Cortex of kidney (tissue), 1 donor: ENCODE results near the gene DNAH9.

ENCODE experiments used
- DNase-seq: peaks from one replicate; lab custom pipeline; 2025; lab: John Stamatoyannopoulos, UW

DNAH9 gene

DNA sequence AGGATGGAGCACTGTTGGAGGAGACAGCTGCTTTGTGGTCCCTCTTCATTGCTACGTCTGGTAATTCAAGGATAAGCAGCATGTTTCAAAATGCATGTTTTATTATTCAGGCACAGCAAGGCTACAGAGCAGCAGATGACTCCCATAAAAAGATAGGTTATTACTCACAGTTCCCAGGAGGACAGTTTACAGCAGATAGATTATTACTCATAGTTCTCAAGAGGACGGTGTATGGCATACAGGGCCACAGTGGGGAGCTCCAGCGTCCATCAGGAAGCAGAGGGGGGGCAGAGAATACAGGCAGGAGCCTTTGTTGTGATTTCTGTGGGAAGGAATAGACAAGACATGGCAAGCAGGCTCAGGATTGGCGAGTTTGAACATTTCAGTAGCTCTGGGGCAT, 72.9 kb downstream of the DNAH9 start:
- DNase-seq: no peak

DNA sequence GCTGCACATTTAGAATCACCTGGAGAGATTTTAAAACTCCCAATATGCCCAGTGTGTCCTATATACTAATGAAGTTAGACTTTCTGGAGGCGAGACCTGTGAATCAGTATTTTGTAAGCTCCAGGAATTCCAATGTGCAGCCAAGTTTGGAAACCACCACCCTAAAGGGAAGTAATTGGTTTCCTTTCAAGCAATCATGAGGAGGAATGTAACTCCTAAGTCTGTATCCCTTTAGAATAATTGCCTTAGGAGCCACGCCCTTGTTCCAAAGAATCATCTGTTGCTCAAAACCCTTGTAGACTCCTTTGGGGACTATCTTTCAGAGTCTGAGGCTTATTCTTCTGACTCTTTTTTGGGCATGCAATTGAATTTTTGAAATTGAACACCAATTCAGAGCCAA, 84.4 kb downstream of the DNAH9 start:
- DNase-seq: no peak

DNA sequence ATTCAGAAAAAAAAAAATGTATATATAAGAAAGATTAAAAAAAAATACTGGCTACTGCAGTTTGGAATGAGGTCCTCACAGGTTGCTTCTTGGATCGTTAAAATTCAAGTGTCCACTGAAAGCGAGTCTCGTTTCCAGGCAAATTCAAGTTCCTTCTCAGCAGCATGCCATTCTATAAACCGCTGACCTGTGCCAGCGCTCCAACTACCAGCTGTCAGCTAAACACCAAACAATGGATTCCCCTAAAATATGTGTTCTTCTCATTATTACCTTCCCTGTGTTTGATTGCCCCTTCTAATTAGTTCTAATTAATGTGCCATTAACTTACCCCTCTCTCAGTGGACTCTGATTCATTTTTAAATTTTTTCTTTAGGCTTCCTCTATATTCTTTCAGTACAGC, 92.4 kb downstream of the DNAH9 start:
- DNase-seq: no peak

DNA sequence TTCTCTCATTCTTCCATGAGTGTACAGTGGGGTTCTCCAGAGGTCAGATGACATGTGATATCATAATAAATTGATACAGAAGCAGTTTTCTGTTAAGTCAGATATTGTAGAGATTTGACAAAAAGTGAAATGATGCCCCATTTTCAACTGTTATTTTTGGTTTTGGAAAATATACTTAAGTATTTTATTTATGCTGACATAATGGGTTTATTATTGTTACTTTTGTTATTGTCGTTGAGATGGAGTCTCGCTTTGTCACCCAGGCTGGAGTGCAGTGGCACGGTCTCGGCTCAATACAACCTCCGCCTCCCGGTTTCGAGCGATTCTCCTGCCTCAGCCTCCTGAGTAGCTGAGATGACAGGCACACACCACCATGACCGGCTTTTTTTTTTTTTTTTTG, 94.4 kb downstream of the DNAH9 start:
- no peak for DNase-seq

DNA sequence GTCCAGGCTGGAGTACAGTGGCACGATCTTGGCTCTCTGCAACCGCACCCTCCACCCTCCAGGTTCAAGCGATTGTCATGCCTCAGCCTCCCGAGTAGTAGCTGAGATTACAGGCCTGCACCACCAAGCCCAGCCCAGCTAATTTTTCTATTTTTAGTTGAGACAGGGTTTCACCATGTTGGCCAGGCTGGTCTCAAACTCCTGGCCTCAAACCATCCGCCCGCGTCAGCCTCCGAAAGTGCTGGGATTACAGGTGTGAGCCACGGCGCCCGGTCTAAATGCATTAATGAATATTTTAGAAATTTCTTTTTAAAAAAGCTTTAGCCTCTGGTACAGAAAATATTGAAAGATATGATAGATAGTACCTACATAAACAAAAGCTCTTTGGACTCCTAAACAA, 95.0 kb downstream of the DNAH9 start:
- no peak for DNase-seq

DNA sequence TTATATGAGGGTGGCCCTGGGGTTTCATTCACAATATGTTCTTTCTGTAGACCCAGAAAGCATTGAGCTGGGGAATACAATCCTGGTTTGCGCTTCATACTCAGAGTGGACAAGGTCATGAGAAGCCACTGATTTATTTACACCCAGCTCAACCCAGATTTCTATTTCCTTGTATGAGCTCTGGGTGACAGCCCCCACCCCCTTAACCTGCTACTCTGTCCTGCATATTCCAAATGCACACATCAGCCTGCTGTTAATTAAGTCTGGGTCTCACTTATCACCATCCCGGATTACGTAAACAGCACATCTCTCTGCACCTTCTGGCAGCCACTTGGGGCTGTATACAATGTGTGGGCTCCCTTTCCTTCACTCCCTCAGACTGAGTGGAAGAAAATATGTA, 102.4 kb downstream of the DNAH9 start:
- no peak for DNase-seq

DNA sequence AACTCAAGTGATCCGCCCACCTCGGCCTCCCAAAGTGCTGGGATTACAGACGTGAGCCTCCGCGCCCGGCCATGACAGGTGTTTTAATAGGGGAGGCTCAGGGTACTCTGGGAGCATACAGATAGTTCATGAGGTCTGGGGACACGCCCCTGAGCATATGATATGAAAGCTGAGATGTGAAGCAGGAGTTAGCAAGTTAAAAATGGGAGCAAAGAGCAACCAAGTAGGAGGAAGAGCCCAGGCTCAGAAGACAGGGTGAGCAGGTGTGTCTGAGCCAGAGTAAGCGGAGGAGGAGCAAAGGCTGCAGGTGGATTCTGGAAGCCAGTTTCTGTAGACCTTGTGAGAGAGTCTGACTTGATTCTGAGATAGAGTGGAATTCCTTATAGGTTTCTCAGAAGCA, 103.6 kb downstream of the DNAH9 start:
- DNase-seq: no peak

DNA sequence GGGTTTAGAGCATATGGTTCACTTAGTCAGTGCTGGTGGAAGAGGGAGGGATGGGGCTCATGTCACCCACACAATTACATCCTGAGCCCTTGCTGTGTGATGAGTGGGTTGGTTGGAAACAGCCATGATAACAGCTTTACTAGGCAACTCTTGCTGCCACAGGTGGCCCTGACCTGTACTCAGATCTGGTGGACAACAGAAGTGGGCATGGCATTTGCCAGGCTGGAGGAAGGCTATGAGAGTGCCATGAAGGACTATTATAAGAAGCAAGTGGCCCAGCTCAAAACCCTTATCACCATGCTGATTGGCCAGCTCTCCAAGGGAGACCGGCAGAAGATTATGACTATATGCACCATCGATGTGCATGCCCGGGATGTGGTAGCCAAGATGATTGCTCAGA, 105.8 kb downstream of the DNAH9 start:
- DNase-seq: no peak

DNA sequence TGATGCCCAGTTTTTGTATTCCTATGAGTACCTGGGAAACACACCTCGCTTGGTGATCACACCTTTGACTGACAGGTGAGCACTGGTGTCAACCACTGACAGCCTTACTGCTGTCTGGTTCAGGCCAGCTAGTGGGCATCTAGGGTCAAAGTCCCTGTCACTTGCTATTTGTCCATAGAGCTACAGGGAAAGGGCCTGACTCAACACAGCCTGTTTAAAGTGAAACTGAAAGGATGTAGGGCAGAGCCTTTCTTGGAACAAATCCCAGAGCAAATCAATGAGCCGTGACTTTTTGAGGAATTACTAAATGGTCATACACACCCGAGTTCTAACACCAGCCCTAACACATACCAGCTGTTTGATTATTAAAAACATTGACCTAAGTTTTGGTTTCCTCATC, 106.8 kb downstream of the DNAH9 start:
- DNase-seq: no peak

DNA sequence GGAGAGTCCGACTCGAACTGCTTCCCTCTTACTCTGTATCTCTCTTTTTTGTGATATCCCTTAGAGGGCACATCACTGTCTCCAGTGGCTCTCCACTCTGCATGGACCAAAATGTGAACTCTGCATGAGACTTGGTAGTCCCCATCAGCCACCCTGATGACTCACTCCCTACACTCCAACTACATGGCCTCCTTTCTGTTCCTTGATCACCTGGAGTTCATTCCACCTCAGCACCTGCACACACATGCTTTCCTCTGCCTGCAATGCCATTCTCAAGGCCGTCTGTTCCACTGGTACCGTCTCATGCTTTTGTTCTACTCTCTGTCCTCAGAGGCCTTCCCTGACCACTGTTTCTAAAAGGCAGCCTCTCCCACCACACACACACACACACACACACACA, 109.3 kb downstream of the DNAH9 start:
- DNase-seq: no peak

DNA sequence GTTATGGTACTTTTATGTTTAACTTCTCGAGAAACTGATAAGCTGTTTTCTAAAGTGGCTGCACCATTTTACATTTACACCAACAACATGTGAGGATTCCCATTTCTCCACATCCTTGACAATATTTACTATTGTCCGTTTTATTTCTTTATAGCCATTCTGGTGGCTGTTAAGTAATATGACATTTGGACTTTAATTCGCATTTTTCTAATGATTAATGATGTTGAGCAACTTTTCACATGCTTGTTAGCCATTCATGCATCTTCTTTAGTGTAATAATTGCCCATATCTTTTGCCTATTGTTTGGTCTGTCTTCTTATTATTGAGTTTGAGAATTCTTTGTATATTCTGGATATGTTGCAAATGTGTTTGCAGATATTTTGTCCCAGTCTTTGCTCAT, 114.2 kb downstream of the DNAH9 start:
- DNase-seq: no peak

DNA sequence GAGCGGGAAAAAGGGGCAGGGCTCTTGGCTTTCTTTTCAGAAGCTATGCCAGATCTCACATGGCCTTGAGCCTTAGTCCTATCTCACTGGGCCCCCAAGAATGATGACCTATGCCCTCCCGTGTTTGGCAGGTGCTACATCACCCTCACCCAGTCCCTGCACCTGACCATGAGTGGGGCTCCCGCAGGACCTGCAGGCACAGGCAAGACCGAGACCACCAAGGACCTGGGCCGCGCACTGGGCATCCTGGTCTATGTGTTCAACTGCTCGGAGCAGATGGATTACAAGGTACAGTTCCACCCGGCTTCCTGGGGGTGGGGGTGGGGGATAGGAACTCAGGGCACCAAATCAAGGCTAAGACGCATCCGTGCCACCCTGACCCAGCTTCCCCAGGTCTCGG, 120.9 kb downstream of the DNAH9 start:
- DNase-seq: no peak

DNA sequence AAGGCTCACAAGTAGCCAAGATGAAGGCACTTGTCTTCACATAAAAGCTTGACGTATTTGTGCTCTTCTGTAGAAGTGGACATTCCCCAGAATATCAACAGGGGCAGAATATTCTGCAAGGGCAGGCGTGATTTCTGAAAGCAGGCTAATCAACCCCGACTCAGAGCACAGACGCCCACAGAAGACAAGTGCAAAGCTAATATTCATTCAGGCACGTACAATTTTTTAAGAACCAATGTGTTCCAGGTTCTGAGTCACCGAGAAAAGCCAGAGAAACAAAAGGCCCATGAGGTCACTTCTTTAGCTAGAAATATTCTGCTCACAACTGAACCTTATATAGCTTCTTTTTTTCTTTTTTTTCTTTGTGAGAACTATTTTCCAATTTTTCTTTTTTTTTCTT, 121.6 kb downstream of the DNAH9 start:
- DNase-seq: no peak

DNA sequence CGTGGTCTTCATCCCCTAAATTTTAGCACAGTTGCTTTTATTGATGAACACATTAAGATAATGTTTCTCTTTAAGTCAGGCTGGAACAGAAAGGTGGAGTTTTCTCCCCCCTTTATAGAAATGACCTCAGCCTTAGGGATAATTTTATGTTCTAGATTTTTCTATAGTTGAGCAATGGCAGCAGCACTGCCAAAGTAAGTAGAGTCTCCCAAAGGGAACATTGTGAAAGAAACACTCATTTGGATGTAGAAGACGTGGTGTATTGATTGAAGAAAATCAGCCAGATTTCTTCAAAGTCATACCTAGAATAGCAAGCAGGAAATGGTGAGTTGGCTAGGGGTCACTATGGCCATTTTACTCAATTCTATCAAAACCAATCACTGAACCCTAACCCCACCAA, 122.5 kb downstream of the DNAH9 start:
- no peak for DNase-seq

DNA sequence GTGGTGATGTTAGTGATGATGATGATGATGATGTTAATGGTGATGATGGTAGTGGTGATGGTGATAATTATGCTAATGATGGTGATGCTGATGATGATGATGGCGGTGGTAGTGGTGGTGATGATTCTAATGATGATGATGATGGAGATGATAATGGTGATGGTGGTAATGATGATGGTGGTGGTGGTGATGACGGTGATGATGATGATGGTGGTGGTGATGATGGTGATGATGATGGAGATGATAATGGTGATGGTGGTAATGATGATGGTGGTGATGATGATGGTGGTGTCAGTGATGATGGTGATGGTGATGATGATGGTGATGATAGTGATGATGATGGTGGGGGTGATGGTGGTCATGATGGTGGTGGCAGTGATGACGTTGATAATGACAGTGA, 132.5 kb downstream of the DNAH9 start:
- no peak for DNase-seq

DNA sequence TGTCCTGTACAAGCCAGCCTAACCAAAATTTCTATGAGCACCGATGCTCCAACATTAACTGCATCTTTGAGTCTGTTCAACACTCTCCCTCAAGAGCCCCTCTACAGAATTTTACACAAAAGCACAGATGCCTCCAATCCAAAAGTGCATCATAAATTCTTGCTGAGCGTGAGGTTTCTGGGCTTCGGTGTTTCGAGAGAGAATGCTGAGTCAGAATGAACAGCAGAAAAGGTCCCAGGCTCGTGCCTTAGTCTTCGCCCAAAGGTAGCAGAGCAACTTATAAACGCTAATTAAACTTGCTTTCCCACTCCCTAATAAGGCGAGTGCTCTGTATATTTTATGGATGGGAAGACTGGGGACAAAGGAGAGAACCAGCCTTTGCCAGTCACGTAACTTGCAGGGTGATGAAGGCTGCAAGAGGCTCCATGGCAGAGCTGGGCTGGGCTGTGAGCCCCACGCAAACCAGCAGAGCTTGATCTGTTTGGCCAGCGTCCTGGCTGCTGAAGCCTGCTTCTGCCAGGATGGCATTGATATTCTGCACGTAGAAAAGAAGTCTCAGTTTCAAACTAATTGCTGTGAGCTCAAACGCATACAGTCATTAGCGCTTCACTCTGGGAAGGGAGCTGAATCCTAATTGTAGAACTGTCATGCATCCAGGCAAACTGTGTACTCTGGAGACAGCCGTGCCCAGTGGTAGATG, 138.5 kb downstream of the DNAH9 start:
- no peak for DNase-seq

DNA sequence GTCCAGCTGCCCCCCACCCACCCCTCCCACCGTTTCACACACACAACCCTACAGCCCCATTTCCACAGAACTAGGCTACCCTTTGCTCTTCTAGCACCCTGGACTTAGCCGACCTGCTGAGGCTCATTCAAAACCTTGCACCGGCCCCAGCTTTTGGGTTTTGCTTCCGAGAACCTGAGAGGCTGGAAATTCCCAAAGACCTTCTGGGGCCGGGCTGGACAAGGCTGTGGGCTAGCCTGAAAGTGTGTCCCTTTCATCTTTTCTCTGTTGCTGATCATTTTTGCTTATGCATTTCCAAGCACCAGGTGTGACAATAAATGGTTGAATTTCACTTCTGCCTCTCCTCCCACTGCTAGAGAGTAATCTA, 139.0 kb downstream of the DNAH9 start:
- no peak for DNase-seq

DNA sequence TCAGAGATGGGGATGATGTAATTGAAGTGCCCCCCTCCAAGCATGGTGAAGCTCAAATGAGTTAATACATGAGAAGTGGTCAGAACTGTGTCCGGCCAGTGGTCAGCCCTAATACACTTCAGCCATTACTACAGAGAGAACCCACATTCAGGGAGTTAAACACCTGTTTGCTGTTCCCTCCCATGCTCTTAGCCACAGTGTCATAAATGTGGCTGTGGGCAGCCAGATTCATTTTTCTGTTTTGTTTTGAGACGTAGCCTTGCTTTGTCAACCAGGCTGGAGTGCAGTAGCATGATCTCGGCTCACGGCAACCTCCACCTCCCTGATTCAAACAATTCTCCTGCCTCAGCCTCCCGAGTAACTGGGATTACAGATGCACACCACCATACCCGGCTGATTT, 139.9 kb downstream of the DNAH9 start:
- no peak for DNase-seq

DNA sequence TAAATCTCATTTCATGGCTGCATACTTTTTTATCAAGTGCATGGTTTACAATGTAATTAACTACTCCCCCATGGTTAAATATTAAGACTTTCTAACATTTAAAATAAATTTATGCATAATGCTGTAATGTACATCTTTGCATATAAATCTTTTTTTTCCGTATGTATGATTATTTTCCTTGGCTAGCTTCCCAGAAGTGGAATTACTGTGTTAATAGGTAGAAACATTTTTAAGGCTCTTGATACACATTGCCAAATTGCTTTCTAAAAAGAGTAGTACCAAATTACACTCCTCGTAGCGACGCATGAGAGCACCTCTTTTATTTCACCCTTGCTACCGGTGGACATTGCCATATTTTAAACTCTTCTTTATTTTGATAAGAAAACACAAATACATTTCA, 141.1 kb downstream of the DNAH9 start:
- no peak for DNase-seq

DNA sequence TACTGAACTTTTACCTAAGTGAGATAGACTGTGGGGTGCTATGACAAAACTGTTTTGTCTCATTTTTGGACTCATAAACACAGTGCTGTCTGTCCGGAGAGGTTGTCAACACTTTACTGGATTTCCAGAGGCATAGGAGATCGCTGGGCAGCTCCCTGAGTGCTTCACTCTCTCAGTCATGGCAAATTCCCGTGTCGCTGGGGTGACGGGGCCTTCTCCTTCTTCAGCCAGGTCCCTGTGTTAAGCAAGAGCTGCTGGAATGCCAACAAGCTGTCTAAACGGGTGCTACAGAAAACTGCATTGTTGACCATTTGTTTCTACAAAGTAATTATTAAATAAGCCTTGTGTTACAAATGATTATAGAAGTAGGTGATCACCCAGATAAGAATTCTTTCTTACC, 141.6 kb downstream of the DNAH9 start:
- no peak for DNase-seq

DNA sequence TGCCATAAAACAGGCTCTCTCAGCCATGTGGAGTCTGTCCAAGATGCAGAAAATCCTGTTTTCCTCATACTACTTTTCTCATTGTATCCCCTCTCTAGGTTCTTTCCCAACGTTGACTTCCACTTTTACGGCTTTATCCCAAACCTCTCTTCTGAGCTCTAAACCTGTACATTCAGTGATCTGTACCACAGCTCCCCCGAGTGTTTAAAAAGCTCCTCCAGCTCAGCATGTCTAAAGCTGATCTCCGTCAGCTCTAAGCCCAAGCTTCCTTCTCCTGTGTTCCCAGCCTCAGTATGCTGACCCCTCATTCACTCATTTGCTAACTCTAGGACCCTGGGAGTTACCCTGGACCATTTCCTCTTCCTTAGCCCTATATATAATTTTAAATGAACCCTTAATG, 144.6 kb downstream of the DNAH9 start:
- no peak for DNase-seq

DNA sequence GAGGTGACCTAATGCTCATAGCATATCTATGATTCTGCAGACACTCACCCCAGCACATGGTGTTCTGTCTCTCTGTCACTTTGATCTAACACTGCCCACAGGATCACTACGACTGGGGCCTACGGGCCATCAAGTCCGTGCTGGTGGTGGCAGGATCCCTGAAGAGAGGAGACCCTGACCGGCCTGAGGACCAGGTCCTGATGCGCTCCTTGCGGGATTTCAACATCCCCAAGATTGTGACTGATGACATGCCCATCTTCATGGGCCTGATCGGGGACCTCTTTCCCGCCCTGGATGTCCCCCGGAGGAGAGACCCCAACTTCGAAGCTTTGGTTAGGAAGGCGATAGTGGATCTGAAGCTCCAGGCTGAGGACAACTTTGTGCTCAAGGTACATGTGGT, 146.4 kb downstream of the DNAH9 start:
- DNase-seq: no peak

DNA sequence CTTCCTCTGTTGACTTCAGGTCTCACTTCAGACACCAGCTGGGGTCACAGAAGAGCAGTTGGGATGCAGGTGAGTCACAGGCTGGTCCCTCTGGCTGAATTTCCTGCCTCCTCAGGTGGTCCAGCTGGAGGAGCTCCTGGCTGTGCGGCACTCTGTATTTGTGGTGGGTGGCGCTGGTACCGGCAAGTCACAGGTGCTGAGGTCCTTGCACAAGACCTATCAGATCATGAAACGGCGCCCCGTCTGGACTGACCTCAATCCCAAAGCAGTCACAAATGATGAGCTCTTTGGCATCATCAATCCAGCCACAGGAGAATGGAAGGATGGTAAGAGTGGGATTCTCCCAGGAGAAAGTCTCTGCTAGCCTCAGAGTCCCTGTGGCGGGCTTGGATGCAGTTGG, 149.2 kb downstream of the DNAH9 start:
- DNase-seq: no peak

DNA sequence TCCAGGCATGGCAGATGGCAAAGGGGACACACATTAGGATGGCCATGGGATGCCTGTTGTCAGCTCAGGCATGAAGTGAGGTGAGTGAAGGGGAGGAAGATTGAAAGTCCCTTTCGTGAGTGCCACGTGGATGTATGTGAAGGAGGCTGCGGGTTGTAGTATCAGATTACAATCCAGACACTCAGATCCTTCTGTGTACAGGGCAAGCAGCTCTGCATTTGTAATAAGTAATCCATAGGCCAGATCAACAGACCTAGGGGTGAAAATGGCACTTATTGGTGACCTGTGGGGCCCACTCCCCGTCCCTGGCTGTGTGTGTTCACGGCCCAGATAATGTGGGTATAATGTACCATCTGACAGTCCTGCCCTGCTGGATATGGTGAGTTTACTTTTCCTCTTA, 159.5 kb downstream of the DNAH9 start:
- no peak for DNase-seq

DNA sequence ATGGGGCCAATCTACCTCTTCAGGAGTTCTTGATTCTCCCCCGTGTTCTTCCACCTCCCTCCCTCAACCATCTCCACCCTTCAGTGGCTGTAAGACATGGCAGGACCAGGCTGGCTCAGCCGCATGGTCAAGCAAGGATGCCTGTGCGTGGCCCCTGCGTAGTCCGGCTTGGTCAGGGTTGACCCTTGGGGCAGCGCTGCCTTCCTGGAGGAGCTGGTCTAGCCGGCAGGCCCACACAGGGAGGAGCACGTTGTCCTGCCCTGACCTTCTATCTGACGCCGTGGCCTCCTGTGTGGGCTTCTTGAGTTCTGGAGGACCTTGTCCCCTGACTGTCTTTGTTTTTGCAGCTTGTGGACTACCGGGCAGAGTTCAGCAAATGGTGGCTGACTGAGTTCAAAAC, 169.8 kb downstream of the DNAH9 start:
- DNase-seq: no peak
